ENCODE results near the gene CREB5.
"Not testable (repeated sequence)": the region's sequence is repeated elsewhere in the genome, so short reads cannot be mapped to it uniquely, and the experiment has no call there.

CREB5 gene

GRCh38 chr7:28411876-28412662, at the start of gene CREB5:
CREB5 (plus strand) TSS chr7:28412518; CDS start chr7:28412915, 397 bp downstream.
- DNase-seq: no peak

GRCh38 chr7:28362812-28363211, 49.5 kb upstream of the CREB5 start:
- peak in 1 of 2 donors; percentile 31 for DNase-seq

- DNase-seq: peak in 1 of 2 donors; percentile 15
Observed at GRCh38 chr7:28364082-28364481, 48.2 kb upstream of the CREB5 start.

GRCh38 chr7:28369523-28369922, 42.8 kb upstream of the CREB5 start:
- no peak for DNase-seq

- DNase-seq: no peak
Observed at GRCh38 chr7:28371846-28372245, 40.5 kb upstream of the CREB5 start.

- no peak for DNase-seq
Observed at GRCh38 chr7:28373990-28374389, 38.3 kb upstream of the CREB5 start.

- DNase-seq: no peak
Observed at GRCh38 chr7:28375729-28376128, 36.6 kb upstream of the CREB5 start.

- no peak for DNase-seq
Observed at GRCh38 chr7:28376634-28377033, 35.7 kb upstream of the CREB5 start.

GRCh38 chr7:28378574-28379149, 33.7 kb upstream of the CREB5 start:
- DNase-seq: no peak

GRCh38 chr7:28381466-28381865, 30.9 kb upstream of the CREB5 start:
- no peak for DNase-seq

GRCh38 chr7:28382144-28382543, 30.2 kb upstream of the CREB5 start:
- DNase-seq: no peak

- DNase-seq: no peak
Observed at GRCh38 chr7:28383975-28384374, 28.3 kb upstream of the CREB5 start.

- DNase-seq: peak; percentile 49 to 93
Observed at GRCh38 chr7:28389504-28390395, 22.6 kb upstream of the CREB5 start.

- no peak for DNase-seq
Observed at GRCh38 chr7:28390426-28390825, 21.9 kb upstream of the CREB5 start.

- DNase-seq: no peak
Observed at GRCh38 chr7:28392289-28392688, 20.0 kb upstream of the CREB5 start.

- DNase-seq: no peak
Observed at GRCh38 chr7:28395404-28395803, 16.9 kb upstream of the CREB5 start.

GRCh38 chr7:28395831-28396230, 16.5 kb upstream of the CREB5 start:
- DNase-seq: no peak

- DNase-seq: no peak
Observed at GRCh38 chr7:28397141-28397540, 15.2 kb upstream of the CREB5 start.

GRCh38 chr7:28400838-28401360, 11.4 kb upstream of the CREB5 start:
- no peak for DNase-seq

- DNase-seq: not testable (repeated sequence)
Observed at GRCh38 chr7:28401567-28401966, 10.8 kb upstream of the CREB5 start.

- peak; percentile 90 to 93 for DNase-seq
Observed at GRCh38 chr7:28405662-28406061, 6.7 kb upstream of the CREB5 start.

GRCh38 chr7:28406192-28406591, 6.1 kb upstream of the CREB5 start:
- no peak for DNase-seq

GRCh38 chr7:28407651-28408050, 4.7 kb upstream of the CREB5 start:
- peak; percentile 59 to 71 for DNase-seq
